Stomach (tissue), 19 donors: ENCODE measurements around the gene ZCRB1. TPM values are rescaled to one million over a fixed set of nuclear protein-coding genes. Genes with fewer than 3 reads are reported as not detected.

Experiments
- DNase-seq, 2 donors: peaks; one replicate each; pipeline versions ENCODE4 v3.0.0 to v3.0.0-alpha.2; 2013 to 2019
- H3K27ac ChIP-seq, 5 donors: fragments of 200-600 bp in 4 of 5; sonication (generic) in 4 of 5; one replicate each; pipeline ENCODE4 v1.5.1; 2013 to 2019; ENCODE audit warnings: mild to moderate bottlenecking in 1 of 5, moderate library complexity in 1 of 5
- H3K27me3 ChIP-seq, 3 donors: fragments of 200-600 bp; sonication (generic); one replicate each; pipeline ENCODE4 v1.5.1; 2017 to 2019; ENCODE audit warnings: mixed run types in 1 of 3
- H3K36me3 ChIP-seq, 4 donors: fragments of 200-600 bp; sonication (generic); 1 replicate in 3 of 4; 2 replicates in 1 of 4; pipeline ENCODE4 v1.5.1; 2016 to 2019
- H3K4me1 ChIP-seq, 4 donors: fragments of 200-600 bp; sonication (generic); one replicate each; pipeline ENCODE4 v1.5.1; 2016 to 2019
- H3K4me3 ChIP-seq, 4 donors: fragments of 200-600 bp; sonication (generic) in 3 of 4; one replicate each; pipeline ENCODE4 v1.5.1; 2016 to 2019; ENCODE audit warnings: mild to moderate bottlenecking in 1 of 4
- H3K9me3 ChIP-seq, 4 donors: fragments of 200-600 bp; sonication (generic); one replicate each; pipeline ENCODE4 v1.5.1; 2016 to 2019
- CTCF ChIP-seq, 7 experiments: fragments of 450-650 bp in 4 of 7; fragments of 200-600 bp in 3 of 7; sonication (generic) in 3 of 7; IDR thresholded peaks; one replicate each; pipeline ENCODE4 v1.5.1; 2016 to 2019; ENCODE audit warnings: antibody characterized with exemption in 7 of 7, control low read depth in 2 of 7, mild to moderate bottlenecking in 1 of 7
- EP300 ChIP-seq: sonication (generic); formaldehyde crosslinking; IDR thresholded peaks from one replicate; pipeline ENCODE4 v1.6.1; 2017; ENCODE audit warnings: antibody characterized with exemption
- POLR2A ChIP-seq, 4 donors: fragments of 450-650 bp; IDR thresholded peaks; one replicate each; pipeline ENCODE4 v1.6.1; 2016; ENCODE audit warnings: antibody characterized with exemption in 4 of 4, control low read depth in 2 of 4, mild to moderate bottlenecking in 1 of 4, moderate library complexity in 1 of 4
- POLR2AphosphoS5 ChIP-seq, 3 donors: sonication (generic); formaldehyde crosslinking; IDR thresholded peaks; one replicate each; pipeline ENCODE4 v1.6.1; 2016; ENCODE audit warnings: antibody characterized with exemption in 3 of 3
- WGBS, 5 donors: extraction: QIAGEN DNeasy Blood & Tissue Kit in 3 of 5; methylation state at CpG; one replicate each; pipeline versions ENCODE4 v1.1.5 to v1.1.7; 2013 to 2018; 5-methylcytosine and 5-hydroxymethylcytosine counted together
- intact Hi-C: fragments of 100-400 bp; cut with DNase I; formaldehyde crosslinking; loops from one replicate; pipeline ENCODE4 v1.15.1; 2023; ENCODE audit warnings: low total_unique reads
- long read RNA-seq, 10 donors: transcript quantifications; one replicate each; lab custom pipeline, GENCODE V29; 2026
- polyA plus RNA-seq, 3 donors: library from polyadenylated mRNA; stranded (reverse); fragments of 200-250 nt; gene quantifications; one replicate each; pipeline ENCODE4 v1.2.3, GENCODE V29; 2013
- total RNA-seq, 5 donors: library from RNA; depleted of rRNA; stranded (reverse); fragments of >200 nt; gene quantifications; one replicate each; pipeline versions ENCODE4 v1.1.0 to v1.2.3, GENCODE V29; 2014 to 2016
- donor health status: healthy with polysubstance abuse.
- donor health status: Bipolar disorder and iron deficiency.
- donor health status: healthy.

The ZCRB1 gene
- total RNA-seq (10 to 100 TPM in 3 of 5 donors, 1 to 10 TPM in 1, under 1 TPM in 1; 0.58 to 46.1 (median 20.0) TPM), polyA plus RNA-seq (10 to 100 TPM; 46.6 to 97.5 (median 48.3) TPM)
- long read RNA-seq, donor 1, transcript ZCRB1-201 (8 exons, 1,827 nt) = major isoform, 10 of 10 reads
- long read RNA-seq, donor 1, partial matches to known transcripts = 0 of 10 reads
- long read RNA-seq, donor 1, other reads (novel, unspliced or antisense) = 0 of 10 reads
- long read RNA-seq, donor 2, transcript ZCRB1-201 (8 exons, 1,827 nt) = major isoform, 17 of 17 reads
- long read RNA-seq, donor 2, partial matches to known transcripts = 0 of 17 reads
- long read RNA-seq, donor 2, other reads (novel, unspliced or antisense) = 0 of 17 reads
- long read RNA-seq, donor 3, transcript ZCRB1-201 (8 exons, 1,827 nt) = major isoform, 15 of 26 reads
- long read RNA-seq, donor 3, partial matches to known transcripts = 11 of 26 reads
- long read RNA-seq, donor 3, other reads (novel, unspliced or antisense) = 0 of 26 reads
- long read RNA-seq, donor 4, partial matches to known transcripts = 0 of 2 reads
- long read RNA-seq, donor 4, other reads (novel, unspliced or antisense) = 0 of 2 reads
- long read RNA-seq, donor 5, transcript ZCRB1-201 (8 exons, 1,827 nt) = major isoform, 14 of 34 reads
- long read RNA-seq, donor 5, partial matches to known transcripts = 19 of 34 reads
- long read RNA-seq, donor 5, other reads (novel, unspliced or antisense) = 0 of 34 reads
- long read RNA-seq, donor 6, transcript ZCRB1-201 (8 exons, 1,827 nt) = major isoform, 44 of 57 reads
- long read RNA-seq, donor 6, partial matches to known transcripts = 13 of 57 reads
- long read RNA-seq, donor 6, other reads (novel, unspliced or antisense) = 0 of 57 reads
- long read RNA-seq, donor 7, transcript ZCRB1-201 (8 exons, 1,827 nt) = major isoform, 11 of 91 reads
- long read RNA-seq, donor 7, partial matches to known transcripts = 73 of 91 reads
- long read RNA-seq, donor 7, other reads (novel, unspliced or antisense) = 7 of 91 reads
- long read RNA-seq, donor 8, transcript ZCRB1-201 (8 exons, 1,827 nt) = major isoform, 15 of 23 reads
- long read RNA-seq, donor 8, partial matches to known transcripts = 8 of 23 reads
- long read RNA-seq, donor 8, other reads (novel, unspliced or antisense) = 0 of 23 reads
- long read RNA-seq, donor 9, transcript ZCRB1-201 (8 exons, 1,827 nt) = major isoform, 9 of 23 reads
- long read RNA-seq, donor 9, partial matches to known transcripts = 14 of 23 reads
- long read RNA-seq, donor 9, other reads (novel, unspliced or antisense) = 0 of 23 reads
- long read RNA-seq, donor 10, transcript ZCRB1-201 (8 exons, 1,827 nt) = major isoform, 11 of 19 reads
- long read RNA-seq, donor 10, partial matches to known transcripts = 8 of 19 reads
- long read RNA-seq, donor 10, other reads (novel, unspliced or antisense) = 0 of 19 reads

- intact Hi-C loops = loop anchor here (5.0 to 10.0 kb wide), 2 partner anchors 81 to 189 kb away; no protein-coding TSS in a partner anchor
- peak within 1 kb of the TSS; percentile 85 to 96 (median 93) for H3K27ac ChIP-seq
- peak; percentile 83 to 94 for DNase-seq
- H3K36me3 ChIP-seq = peaks cover 0 to 18% (median 11%) of the 10 kb centered on the region in 4 donors
- no peaks in the 10 kb centered on the region for H3K27me3 ChIP-seq
- peak within 1 kb of the TSS; percentile 68 to 87 (median 82) for H3K4me3 ChIP-seq
- H3K9me3 ChIP-seq = no peaks in the 10 kb centered on the region
- peaks cover 18 to 68% (median 51%) of the 10 kb centered on the region in 4 donors for H3K4me1 ChIP-seq
- no peak for TF ChIP-seq CTCF (IDR thresholded peaks at IDR 0.05)
- TF ChIP-seq POLR2A (IDR thresholded peaks at IDR 0.05) = no peak
- no peak for TF ChIP-seq EP300
- TF ChIP-seq POLR2AphosphoS5 (IDR thresholded peaks at IDR 0.05) = peak; percentile 30 to 87 (median 68)
- 0 to 1% (median 0%) methylated on average over 52 to 55 of the region's 55 CpGs for WGBS, 5 donors
Measured at GRCh38 chr12:42325653-42326474, at the start of gene ZCRB1, which contains the start of gene PPHLN1. ZCRB1 (minus strand) TSS chr12:42326094; CDS start chr12:42324102, 1,992 bp downstream. PPHLN1 (plus strand) TSS chr12:42326167; CDS start chr12:42335903, 9,736 bp downstream.

GRCh38 chr12:42373669-42374068 is 47.8 kb upstream of the ZCRB1 start:
- no peak overlapping the region for H3K4me3 ChIP-seq
- no peaks in the 10 kb centered on the region for H3K27me3 ChIP-seq
- intact Hi-C loops = no loop called here
- no peak overlapping the region for H3K27ac ChIP-seq
- no peak for TF ChIP-seq CTCF (IDR thresholded peaks at IDR 0.05)
- TF ChIP-seq POLR2A (IDR thresholded peaks at IDR 0.05) = no peak
- TF ChIP-seq POLR2AphosphoS5 (IDR thresholded peaks at IDR 0.05) = no peak
- TF ChIP-seq EP300 = no peak
- peaks cover 0 to 34% (median 30%) of the 10 kb centered on the region in 4 donors for H3K36me3 ChIP-seq
- no peaks in the 10 kb centered on the region for H3K9me3 ChIP-seq
- H3K4me1 ChIP-seq = no peaks in the 10 kb centered on the region
- no peak for DNase-seq

- intact Hi-C loops = no loop called here
- 80 to 92% (median 88%) methylated on average over 2 of the region's 2 CpGs for WGBS, 5 donors
- Histone ChIP-seq H3K27me3 (no peaks in the 10 kb centered on the region), H3K9me3 (no peaks in the 10 kb centered on the region), H3K4me3 (no peak overlapping the region), H3K4me1 (no peaks in the 10 kb centered on the region), H3K27ac (no peak overlapping the region), H3K36me3 (peaks cover 0 to 29% (median 25%) of the 10 kb centered on the region in 4 donors)
- peak in 1 of 2 donors; percentile 72 for DNase-seq
- TF ChIP-seq CTCF (IDR thresholded peaks at IDR 0.05) (peak in 5 of 7 experiments; percentile 33 to 64 (median 47)), POLR2AphosphoS5 (IDR thresholded peaks at IDR 0.05) (no peak)
Measured at GRCh38 chr12:42372154-42372791, 46.4 kb upstream of the ZCRB1 start.
